SW480 (cell line): ENCODE measurements around the gene KSR2.
A peak's percentile ranks its signal among the peaks of the same experiment; 100 is the strongest.
"Not testable (repeated sequence)": the region's sequence is repeated elsewhere in the genome, so short reads cannot be mapped to it uniquely, and the experiment has no call there.

Experiments
- DNase-seq: peaks from one replicate; pipeline ENCODE4 v3.0.0-alpha.2; 2016; ENCODE audit warnings: low spot score

The KSR2 gene

GRCh38 chr12:117819160-117819559, 149.6 kb downstream of the KSR2 start:
- no peak for DNase-seq

- peak; percentile 91 for DNase-seq
Measured at GRCh38 chr12:117818400-117818799, 150.4 kb downstream of the KSR2 start.

- no peak for DNase-seq
Measured at GRCh38 chr12:117809509-117809908, 159.3 kb downstream of the KSR2 start.

GRCh38 chr12:117807946-117808345, 160.8 kb downstream of the KSR2 start:
- DNase-seq: no peak

GRCh38 chr12:117807355-117807754, 161.4 kb downstream of the KSR2 start:
- no peak for DNase-seq

- no peak for DNase-seq
Measured at GRCh38 chr12:117805865-117806264, 162.9 kb downstream of the KSR2 start.

- DNase-seq: no peak
Measured at GRCh38 chr12:117803001-117803400, 165.8 kb downstream of the KSR2 start.

GRCh38 chr12:117800711-117801110, 168.1 kb downstream of the KSR2 start:
- DNase-seq: not testable (repeated sequence)

GRCh38 chr12:117797202-117797601, 171.6 kb downstream of the KSR2 start:
- DNase-seq: no peak

GRCh38 chr12:117792877-117793424, 175.8 kb downstream of the KSR2 start:
- no peak for DNase-seq

GRCh38 chr12:117792471-117792870, 176.3 kb downstream of the KSR2 start:
- DNase-seq: no peak

GRCh38 chr12:117790948-117791347, 177.8 kb downstream of the KSR2 start:
- DNase-seq: no peak

GRCh38 chr12:117790198-117790597, 178.6 kb downstream of the KSR2 start:
- no peak for DNase-seq

- DNase-seq: no peak
Measured at GRCh38 chr12:117789195-117789912, 179.4 kb downstream of the KSR2 start.

- DNase-seq: no peak
Measured at GRCh38 chr12:117778656-117779055, 190.1 kb downstream of the KSR2 start.

GRCh38 chr12:117774941-117775775, 193.6 kb downstream of the KSR2 start:
- DNase-seq: no peak

GRCh38 chr12:117768860-117769259, 199.9 kb downstream of the KSR2 start:
- DNase-seq: no peak

GRCh38 chr12:117766008-117766407, 202.8 kb downstream of the KSR2 start:
- no peak for DNase-seq

GRCh38 chr12:117762143-117762542, 206.6 kb downstream of the KSR2 start:
- no peak for DNase-seq

GRCh38 chr12:117761528-117762100, 207.2 kb downstream of the KSR2 start:
- DNase-seq: no peak

GRCh38 chr12:117760990-117761389, 207.8 kb downstream of the KSR2 start:
- DNase-seq: no peak

GRCh38 chr12:117750657-117751056, 218.1 kb downstream of the KSR2 start:
- DNase-seq: no peak

- peak; percentile 29 for DNase-seq
Measured at GRCh38 chr12:117749431-117749830, 219.4 kb downstream of the KSR2 start.
